Cerebellar cortex (tissue), 1 donor: ENCODE data around the gene SASH1.

Experiments
- DNase-seq: peaks from one replicate; pipeline ENCODE4 v3.0.0-alpha.2; 2015; ENCODE audit warnings: low spot score

SASH1 gene

DNA sequence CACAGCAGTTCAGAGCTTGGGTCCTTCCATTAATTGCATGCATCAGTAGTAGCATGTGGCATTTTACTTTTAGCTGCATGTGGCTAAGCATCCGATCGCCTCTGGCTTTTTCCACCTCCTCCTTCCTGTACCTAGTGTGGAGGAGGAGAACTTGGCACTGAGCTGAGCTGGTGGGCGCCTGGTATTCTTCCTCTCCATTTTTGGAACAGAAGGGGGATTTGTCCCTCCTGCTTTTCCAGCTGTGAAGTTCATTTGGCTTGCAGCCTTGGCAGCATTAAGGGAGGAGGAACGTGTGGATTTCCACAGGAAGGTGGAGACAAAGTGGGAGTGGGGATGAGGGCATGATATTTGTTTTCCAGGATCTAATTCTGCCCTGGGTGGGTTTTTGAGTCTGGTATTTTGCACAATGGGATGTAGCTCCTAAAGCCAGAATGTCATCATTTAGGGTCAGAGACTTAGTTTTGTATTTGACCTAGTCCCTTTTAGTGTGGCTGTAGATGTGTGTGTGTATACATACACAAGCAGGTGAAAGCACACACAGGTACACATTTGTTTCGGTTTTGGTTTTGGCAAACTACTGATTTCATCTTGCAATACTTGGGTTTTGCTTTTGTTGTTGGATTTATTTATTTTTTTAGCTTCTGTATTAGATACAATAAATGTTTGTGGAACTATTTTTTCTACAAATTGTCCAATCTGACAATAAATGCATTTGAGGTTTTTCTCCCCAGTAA, 90.0 kb downstream of the SASH1 start:
- DNase-seq = no peak

DNA sequence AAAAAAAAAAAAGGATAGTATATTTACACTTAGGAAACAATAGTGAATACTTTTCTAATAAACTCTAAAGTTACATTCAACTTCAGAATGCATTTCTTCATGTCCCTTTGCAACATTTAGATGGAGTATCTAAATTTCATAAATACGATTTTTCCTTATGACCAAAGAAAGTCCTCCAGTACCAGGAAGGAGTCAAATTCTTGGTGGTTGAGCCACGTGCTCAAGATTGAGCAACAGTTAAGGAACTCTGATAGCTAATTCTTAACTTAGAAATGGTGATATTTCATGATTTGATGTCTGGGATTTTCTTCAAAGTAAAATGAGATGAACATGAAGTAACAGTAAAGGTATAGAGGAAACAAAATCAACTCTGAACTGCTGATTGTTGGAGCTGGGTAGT, 92.7 kb downstream of the SASH1 start:
- DNase-seq = no peak

DNA sequence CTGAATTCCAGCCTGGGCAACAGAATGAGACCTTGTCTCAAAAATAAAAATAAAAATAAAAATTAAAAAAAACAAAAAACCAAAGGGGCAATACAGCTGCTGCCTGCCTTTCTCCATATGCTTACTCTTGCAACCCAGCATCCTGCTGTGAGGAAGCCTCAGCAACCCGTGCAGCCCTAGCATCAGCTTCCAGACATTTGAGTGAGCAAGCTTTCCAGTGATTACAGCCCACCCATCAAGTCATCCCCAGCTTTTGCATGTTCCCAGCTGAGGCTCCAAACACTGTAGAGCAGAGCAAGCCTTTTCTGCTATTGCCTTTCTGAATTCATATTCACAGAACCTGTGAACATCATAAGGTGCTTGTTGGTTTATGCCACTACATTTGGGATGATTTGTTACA, 93.8 kb downstream of the SASH1 start:
- DNase-seq = no peak

DNA sequence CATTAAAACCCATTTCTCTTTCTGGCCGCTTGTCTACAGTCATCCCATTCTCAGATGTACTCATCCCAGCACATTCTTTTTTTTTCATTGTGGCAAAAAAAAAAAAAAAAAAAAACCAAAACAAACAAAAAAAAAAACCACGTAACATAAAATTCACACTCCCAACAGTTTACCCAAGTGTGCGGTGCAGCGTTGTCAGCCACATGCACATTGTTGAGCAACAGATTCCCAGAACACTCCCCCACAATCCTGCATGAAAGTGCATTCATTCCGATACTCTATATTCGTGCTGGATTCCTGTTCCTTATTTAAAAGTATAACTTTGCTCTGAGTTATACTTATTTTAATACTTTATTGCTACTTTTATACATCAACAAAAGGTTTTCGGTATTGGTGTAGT, 96.0 kb downstream of the SASH1 start:
- no peak for DNase-seq

DNA sequence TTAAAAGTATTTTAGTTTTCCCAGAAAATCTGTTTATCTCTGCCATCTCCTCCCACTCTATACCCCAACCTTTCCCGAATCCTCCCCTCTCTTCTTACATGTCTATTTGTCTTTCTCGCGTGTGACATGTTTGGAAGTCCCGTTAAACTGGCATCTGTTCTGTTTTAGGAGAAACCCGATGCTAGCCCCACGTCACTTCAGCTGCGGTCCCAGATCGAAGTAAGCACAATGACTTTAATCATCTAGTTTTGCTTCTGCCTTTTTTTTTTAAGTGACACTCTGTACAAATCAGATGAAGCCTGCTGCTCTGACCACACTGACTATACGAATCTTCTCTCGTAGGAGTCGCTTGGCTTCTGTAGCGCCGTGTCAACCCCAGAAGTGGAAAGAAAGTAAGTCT, 97.4 kb downstream of the SASH1 start:
- DNase-seq = no peak

DNA sequence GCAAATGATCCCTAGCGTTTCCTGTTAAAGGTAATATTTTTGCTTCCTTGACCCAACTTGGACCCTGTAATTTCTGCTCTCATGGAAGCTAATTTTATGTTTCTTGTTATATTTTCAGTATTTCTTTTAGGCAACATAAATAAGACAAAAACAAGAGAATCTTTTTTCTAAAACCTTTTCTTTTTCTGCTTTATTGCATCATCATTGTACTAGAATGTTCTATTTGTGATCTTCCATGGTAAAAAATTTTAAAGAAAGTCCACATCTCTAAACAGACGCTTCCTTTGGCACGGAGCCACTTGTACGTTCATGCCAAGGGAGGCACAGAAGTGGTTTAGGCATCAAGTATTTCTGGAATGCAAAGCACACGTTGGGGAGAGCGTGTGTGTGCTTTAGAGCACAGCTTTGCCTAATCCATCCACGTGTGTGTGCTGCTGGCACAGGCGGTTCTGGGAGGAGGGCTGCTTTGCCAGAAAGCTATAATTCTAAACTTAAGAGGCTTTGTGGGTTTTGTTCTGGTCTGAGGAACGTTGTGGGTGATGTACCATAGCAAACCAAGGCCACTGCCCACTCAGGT, 98.3 kb downstream of the SASH1 start:
- no peak for DNase-seq

DNA sequence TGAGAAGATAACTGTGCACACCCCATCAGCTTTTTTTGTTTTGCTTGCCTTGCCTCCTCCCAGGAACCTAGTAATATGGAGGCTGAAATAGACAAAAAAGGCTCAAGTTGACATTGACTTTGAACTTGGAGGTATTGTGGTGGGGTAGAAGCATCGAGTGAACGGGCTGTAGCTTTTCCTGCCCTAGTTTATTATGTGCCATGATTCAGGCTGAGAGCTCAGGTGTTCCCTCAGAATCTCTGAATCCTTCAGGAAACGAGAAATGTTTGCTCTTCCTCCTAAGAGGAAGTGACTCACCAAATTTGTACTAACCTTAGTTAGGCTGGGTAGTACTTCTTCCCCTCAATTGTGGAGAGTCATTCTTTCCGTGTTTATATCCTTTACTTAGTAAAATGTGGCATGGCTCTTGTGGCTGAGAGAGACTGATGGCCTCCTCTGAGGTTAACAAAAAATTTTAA, 98.8 kb downstream of the SASH1 start:
- DNase-seq = no peak

DNA sequence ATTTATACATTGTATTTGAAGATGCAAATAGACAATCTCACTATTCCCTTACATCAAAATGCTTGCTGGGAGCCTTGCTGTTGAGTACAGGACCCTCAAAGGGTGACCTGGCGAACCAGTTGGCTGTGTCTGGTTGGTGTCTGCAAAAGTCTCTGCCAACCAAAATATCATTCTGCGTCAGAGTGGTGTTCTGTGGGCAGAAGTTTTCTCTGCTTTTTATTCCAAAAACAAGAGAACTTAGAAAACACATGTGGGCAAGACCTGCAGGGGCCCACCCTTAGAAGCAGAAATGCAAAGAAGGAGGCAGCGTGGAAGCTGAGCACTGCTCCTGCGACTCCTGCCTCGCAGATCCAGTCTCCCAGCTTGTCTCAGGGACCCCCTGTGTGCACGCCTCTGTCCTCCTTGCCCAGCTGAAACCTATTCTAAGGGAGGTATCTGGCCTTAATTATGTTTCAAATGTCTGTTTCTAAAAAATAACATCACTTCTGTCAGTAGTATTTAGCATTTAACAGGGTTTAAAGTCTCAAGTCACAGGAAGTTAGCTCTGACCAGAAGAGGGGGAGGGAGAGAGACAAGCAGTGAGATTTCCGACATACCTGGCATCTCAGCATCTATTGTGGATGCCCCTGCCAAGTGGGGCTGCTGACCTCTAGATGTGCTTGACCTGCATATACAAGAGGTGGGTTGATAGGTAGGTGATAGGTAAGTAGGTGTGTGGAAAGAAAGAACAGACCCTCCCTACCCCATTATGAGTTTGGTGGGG, 101.3 kb downstream of the SASH1 start:
- DNase-seq = no peak

DNA sequence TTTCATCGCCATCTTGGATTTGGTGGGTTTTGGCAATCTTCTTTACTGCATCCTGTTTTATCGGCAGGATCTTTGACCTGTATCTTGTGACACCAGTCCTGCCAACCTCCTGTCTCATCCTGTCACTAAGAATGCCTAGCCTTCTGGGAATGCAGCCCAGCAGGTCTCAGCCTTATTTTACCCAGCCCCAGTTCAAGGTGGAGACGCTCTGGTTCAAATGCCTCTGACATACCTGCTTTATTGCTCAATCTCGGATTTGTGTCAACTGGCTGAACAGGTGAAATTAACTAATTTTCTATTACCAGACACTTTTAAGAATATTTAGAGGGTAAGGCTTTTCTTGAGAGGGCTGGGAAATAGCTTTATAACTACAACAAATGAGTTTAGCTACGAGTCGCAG, 102.5 kb downstream of the SASH1 start:
- no peak for DNase-seq

DNA sequence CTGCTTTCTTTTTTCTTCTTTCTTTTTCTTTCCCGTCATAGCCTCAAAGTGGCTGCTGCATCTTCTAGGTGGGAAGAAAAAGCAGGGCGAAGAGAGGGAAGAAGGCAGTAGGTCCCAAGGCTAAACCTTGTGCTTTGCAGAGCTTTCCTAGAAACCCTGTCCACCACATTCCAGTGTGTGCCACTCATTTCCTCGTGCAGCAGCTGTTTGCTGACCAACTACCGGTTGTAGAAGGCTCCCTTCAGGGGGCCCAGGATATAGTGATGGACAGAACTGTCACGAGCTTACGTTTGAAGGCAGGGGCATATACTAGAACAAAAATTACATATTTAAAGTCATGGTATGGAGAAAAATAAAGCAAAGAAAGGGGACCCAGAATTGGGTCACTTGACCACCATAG, 103.0 kb downstream of the SASH1 start:
- no peak for DNase-seq

DNA sequence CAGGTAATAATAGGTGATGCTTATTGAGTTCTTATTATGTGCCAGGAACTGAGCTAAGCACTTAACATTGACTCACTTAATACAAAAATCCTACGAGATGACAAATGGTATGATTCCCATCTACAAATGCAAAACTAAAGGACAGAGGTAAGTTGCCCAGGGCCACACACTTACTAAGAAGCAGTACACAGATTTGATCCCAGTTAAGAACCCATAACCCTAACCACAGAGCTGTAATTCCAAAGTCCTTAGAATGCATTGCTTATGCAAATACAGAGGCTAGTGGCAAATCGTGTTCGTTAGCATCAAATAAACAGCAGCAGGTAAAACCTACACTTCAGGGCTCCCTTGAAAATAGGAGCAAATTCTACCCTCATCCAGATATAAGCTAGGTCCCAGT, 104.0 kb downstream of the SASH1 start:
- no peak for DNase-seq

DNA sequence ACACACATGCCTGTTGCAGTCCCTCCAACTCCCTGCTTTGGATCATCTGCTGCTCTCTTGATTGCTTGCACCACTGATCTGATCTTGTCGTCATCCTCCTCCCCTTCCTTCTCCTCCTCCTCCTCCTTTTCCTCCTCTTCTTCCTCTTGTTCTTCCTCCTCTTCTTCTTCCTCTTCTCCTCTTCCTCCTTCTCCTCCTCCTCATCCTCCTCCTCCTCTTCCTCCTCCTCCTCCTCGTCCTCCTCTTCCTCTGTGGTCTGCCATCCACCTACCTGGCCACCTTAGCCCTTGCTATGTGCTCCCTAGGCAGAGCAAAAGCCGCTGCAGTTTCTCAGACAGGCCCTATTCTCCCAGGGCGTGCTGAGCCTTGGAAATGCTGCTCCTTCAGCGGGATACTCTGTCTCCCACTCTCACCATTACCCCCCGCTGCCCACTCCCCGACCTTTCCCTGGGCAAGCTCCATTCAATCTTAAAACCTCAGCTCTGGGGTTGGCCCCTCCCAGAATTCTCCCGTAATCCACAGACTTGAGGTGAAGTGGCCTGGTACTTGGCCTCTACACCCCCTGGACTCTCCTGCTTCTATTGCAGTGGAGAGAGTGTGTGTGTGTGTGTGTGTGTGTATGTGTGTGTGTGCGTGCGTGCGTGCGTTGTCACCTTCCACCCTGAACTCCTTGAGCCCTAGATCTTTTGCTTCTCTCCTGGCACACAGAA, 105.0 kb downstream of the SASH1 start:
- DNase-seq = no peak

DNA sequence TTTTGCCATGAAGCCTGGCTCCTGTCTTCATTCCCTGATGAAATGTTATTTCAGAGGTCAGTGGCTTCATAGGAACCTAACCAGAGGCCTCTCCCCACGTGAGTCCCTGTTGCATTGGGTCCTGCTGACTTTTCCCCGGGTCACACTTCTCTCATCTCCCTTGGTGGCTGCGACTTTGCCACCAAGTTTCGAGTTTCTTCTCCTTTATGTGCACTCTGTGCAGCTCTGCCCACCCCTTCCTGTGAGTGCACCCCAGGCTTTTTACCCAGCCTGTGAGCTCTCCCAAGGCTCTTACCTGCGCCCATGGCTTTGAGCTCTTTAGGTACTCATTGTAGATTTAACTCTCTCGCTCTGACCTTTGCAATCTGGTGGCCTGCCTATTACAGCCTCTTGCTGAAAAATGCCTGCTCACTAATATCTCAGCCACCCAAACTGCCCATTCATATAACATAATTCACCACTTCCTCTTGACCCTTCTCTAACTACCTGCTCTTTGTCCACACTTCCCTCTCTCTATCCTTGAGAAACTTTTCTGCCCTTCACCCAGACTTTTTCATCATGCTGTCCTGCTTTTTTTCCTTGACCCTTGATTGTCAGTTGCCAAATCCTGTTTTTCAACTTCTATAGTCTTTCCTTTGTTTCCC, 105.9 kb downstream of the SASH1 start:
- DNase-seq = no peak

DNA sequence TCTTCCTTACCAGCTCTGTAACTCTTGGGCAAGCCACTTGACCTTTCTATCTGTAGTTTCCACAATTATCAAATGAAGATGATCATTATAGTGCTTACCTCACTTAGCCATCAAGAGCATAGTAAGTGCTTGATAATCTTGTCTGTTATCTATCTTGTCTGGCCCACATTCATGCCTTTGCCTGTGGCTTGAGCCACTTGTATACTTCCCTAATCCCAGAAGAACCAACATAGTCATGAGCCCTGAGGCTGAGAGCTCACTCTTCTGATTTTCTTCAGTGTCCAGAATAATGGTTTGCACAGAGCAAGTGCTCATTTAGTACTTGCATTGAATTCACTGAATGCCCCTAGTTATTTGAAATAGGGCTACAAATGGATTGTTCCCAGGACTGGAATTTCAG, 108.2 kb downstream of the SASH1 start:
- no peak for DNase-seq

DNA sequence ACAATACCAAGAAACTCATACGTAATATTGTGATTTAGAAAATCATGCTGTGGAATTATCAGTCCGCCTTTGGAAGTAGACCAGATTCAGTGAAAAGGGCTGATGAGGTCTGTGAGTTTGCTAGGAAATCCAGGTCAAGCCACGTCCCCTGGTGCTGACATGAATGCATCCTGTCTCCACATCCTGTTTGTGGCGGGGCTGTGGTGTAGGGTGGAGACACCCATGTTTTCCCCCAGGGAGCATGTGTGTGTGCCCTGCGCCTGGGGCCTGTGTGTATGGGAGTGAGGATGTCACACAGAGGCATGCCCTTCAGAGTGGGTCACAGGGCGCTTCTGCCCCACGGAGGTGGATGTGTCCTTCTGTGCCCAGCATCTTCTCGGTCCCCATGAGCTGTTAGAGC, 109.1 kb downstream of the SASH1 start:
- DNase-seq = no peak

DNA sequence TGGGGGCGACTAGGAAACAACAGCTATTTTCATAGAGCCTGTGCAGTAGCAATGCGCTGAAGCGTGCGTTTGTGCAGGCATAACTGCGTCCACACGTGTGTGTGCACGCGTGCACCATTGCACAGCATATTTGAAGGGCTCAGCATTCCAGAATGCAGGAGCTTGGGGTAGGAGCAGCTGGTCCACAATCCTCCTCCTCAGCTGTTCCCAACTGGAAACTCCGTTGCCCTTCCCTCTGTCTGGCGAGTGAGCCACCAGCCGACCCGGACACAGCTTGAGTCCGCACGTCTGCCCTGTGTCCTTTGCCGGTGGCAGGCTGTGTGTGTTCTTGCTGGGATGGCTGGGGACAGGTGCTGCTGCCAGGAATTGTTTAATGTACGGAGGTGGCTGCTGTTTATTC, 110.2 kb downstream of the SASH1 start:
- no peak for DNase-seq

DNA sequence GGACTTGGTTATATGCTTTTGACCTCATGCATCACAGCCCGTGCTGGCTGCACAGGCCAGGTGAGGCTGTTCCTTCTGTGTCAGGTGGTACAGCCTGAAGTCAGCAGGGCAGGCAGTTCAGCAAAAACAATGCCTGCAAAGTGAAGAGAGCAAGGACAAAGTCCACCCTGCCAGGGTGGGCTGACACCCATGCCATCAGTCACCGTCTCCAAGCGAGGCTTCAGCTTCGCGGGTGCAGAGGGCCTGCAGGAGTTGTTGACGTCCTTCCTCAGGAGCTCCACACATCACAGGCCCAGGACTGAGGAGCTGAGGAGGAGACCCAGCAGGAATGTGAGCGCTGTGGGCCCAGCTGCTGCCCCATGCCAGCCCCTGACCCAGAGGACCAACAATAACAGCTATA, 111.3 kb downstream of the SASH1 start:
- no peak for DNase-seq

DNA sequence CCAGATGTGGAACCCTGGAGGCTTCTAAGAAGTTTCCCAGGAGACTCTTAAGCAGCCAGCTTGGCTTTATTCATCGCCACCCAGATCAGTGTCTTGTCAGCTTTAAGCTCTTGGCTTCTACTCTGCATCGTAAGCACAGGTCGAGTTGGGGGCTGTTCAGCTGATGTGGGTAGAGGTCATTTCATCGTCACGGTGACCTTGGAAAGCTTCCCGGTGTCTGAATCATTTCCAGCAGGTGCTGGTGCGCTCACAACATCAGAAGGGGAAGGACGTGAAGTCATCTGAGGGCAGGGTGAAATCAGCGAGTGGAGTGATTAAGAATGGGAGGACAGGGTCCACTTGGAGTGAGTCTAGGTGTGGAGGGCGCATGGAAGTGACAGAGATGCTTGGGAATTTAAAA, 112.6 kb downstream of the SASH1 start:
- DNase-seq = no peak

DNA sequence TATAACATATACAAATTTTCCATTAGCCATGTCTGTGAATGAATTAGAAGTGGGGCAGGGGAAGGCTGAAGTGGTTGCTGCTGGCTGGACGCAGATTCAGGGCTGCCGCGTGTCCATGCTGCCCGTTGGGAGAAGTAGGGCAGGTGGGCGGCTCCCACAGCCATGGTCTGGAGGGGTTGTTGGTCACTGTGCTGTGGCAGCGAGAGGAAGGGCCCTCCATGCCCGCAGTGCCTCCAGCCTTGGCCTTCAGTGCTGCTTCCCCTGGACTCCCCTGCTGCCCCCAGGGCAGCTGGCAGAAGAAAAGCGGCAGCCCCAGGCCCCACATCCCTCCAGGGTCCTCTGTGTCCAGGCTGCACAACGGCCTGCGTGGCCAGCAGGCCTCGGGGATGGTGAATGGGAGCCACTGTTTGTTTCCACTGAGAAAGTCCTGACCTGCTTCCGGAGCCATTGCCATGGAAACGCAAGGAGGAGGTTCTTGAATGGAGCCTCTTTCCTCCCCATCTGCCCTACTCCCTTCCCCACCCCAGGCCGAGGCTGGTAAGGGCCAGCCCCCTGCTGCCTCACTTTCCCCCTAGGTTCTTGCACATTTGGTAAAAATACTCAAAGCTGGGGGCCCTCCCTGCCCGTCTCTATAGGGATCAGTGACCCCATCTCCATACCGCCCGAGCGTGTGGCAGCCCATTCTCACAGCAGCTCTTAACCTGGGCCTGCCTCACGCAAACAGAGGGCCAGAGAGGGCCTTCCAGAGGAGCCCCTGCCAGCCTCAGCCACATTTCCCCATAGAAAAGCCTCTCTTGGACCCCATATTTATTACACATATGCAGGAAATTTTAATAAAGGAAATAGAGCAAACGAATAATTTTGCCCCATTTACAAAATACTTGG, 113.3 kb downstream of the SASH1 start:
- peak; percentile 17 for DNase-seq

DNA sequence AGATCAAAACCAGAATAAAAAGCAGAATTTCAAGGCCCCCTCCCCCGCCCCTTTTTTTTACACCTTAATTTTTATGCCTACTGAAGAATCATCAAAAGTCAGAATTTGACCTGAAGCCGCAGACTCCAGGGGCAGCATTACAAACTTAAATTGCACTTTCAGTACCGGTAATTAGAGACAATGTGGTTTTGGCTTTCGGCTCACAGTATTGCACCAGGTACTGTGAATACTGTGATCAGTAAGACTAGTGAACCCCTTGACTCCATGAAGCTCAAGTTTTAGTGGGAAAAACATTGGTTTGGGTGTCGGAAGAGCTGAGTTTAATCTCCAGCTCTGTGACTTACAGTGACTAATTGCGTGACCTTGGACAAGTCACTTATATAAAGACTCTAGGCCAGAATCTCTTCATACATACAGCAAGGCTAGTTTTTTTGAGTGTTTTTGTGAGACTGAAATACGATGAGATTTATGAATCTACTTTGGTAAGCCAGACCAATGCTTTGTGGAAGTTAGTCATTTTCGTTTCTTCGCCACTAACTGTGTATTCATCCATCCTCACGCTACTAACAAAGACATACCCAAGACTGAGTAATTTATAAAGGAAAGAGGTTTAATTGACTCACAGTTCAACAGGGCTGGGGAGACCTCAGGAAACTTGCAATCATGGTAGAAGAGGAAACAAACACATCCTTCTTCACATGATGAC, 114.7 kb downstream of the SASH1 start:
- DNase-seq = no peak

DNA sequence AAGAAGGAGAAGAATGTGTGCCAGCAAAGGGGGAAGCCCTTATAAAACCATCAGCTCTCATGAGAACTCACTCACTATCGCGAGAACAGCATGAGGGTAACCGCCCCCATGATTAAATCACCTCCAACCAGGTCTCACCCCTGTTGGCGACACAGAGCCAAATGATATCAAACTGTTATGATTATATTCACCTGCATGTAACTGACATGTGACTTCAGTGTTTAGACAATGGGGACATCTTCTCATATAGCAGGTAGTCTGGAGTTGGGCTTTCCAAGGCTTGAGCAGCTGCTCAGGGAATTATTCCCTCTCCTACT, 115.2 kb downstream of the SASH1 start:
- DNase-seq = no peak
